ENCODE measurements around the gene GPR35. TPM values are rescaled to one million over a fixed set of nuclear protein-coding genes. Genes with fewer than 3 reads are reported as not detected.

Gene GPR35
- total and polyA plus RNA-seq, 2 donors (not counting 3 experiments of a cell fraction or from before 2014, with no cell fraction given): 0.18 to 0.33 TPM

DNA sequence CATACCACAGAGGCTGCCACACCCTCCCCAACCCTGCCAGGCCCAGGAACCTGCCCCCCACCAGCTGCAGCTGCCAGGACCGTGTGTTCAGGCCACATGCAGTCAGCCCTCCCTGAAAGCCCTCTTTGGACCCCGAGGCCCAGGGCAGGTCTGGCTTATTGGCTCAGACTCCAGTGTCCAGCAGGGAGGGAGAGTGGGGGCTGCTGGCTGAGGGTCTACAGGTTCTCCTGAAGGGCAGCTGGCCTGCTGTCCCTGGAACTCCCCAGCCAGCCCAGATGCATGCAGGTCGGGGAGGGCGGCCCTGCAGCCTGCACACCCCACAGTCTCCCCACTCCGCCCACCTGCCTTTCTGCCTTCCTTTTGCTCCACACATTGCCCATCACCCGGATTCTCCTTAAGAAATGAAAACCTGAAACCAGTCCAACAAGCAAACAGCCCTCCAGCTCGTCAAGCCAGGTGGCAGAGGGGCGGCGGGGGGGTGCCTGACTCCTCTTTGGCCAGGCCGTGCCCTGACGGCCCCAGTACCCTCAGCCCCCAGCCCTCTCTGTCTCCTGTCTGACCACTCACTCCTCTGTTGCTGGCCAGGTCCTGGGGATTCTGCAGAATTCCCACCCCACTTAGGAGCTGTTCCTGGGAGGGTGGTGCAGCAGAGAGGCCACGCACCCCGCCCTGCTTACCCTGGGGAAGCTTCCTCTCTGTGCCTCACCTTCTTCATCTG lies 18.0 kb downstream of the GPR35 start:
- BruUV-seq (replicated peaks): no TSS peak
- H3K79me2 ChIP-seq (ENCODE audit: control insufficient read depth, insufficient read depth, low read length): no peaks in the 10 kb centered on the region
- H4K20me1 ChIP-seq (replicated peaks; ENCODE audit: control insufficient read depth, extremely low read depth, insufficient read depth, low read length): no peaks in the 10 kb centered on the region
- H3K27me3 ChIP-seq (ENCODE audit: control insufficient read depth in 2 of 2, insufficient read depth in 2 of 2, low read length in 2 of 2): no peaks in the 10 kb centered on the region
- dilution Hi-C loops (cut with MboI; ENCODE audit: extremely low pct_ligation_motif_present, low sequenced_read_pairs) (no loop called here), intact Hi-C loops (cut with micrococcal nuclease) (no loop called here)
- H3K36me3 ChIP-seq (ENCODE audit: control insufficient read depth in 2 of 2, extremely low read depth in 1 of 2, insufficient read depth in 2 of 2, low read length in 2 of 2): no peaks in the 10 kb centered on the region
- no peak for FAIRE-seq
- no peaks in the 10 kb centered on the region for H3K9me1 ChIP-seq (replicated peaks; ENCODE audit: control insufficient read depth, extremely low read depth, insufficient read depth, low read length)
- DNase-seq (ENCODE audit: low read depth, low spot score): no peak
- POLR2A ChIA-PET: no interaction called here
- H3K9me3 ChIP-seq (replicated peaks; ENCODE audit: control insufficient read depth, insufficient read depth, low read length): no peaks in the 10 kb centered on the region
- H3K9ac ChIP-seq (replicated peaks; ENCODE audit: extremely low read depth, insufficient read depth, low read length): no peak overlapping the region
- no peak overlapping the region for H3K4me2 ChIP-seq (ENCODE audit: insufficient read depth, low read length)
- CTCF ChIA-PET: no interaction called here
- no peaks in the 10 kb centered on the region for H3K4me1 ChIP-seq (ENCODE audit: control insufficient read depth, extremely low read depth, insufficient read depth, low read length)
- TF ChIP-seq POLR2A (IDR thresholded peaks at IDR 0.05; ENCODE audit: low read depth, low read length) (no peak), GATA2 (IDR thresholded peaks at IDR 0.05; ENCODE audit: insufficient read depth, insufficient read length, low read depth, low read length) (no peak), JUN (IDR thresholded peaks at IDR 0.05; ENCODE audit: borderline replicate concordance, insufficient read depth, insufficient read length, low read depth) (no peak), POLR2AphosphoS5 (IDR thresholded peaks at IDR 0.05; ENCODE audit: insufficient read depth, low read depth, low read length) (no peak), MYC (IDR thresholded peaks at IDR 0.05; ENCODE audit: low read depth, low read length) (no peak)
- TF ChIP-seq, protein P1, sequence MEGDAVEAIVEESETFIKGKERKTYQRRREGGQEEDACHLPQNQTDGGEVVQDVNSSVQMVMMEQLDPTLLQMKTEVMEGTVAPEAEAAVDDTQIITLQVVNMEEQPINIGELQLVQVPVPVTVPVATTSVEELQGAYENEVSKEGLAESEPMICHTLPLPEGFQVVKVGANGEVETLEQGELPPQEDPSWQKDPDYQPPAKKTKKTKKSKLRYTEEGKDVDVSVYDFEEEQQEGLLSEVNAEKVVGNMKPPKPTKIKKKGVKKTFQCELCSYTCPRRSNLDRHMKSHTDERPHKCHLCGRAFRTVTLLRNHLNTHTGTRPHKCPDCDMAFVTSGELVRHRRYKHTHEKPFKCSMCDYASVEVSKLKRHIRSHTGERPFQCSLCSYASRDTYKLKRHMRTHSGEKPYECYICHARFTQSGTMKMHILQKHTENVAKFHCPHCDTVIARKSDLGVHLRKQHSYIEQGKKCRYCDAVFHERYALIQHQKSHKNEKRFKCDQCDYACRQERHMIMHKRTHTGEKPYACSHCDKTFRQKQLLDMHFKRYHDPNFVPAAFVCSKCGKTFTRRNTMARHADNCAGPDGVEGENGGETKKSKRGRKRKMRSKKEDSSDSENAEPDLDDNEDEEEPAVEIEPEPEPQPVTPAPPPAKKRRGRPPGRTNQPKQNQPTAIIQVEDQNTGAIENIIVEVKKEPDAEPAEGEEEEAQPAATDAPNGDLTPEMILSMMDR (IDR thresholded peaks at IDR 0.05; ENCODE audit: extremely low read depth in 1 of 2, insufficient read depth in 1 of 2, low read depth in 1 of 2, low read length in 2 of 2): no peak
- TF ChIP-seq, protein P2, sequence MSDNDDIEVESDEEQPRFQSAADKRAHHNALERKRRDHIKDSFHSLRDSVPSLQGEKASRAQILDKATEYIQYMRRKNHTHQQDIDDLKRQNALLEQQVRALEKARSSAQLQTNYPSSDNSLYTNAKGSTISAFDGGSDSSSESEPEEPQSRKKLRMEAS (IDR thresholded peaks at IDR 0.05; ENCODE audit: insufficient read depth, insufficient read length): no peak
- H3K27ac ChIP-seq (ENCODE audit: insufficient read depth, low read depth, low read length): no peak overlapping the region
- H3K4me3 ChIP-seq (replicated peaks in 1 of 3; ENCODE audit: insufficient read depth in 1 of 3, low read depth in 1 of 3, low read length in 3 of 3): no peak overlapping the region
- H2AFZ ChIP-seq (ENCODE audit: low read depth, low read length): no peak overlapping the region

Measured in endothelial cell of umbilical vein (primary cell).